ENCODE measurements around the gene CEP55. TPM values are rescaled to one million over a fixed set of nuclear protein-coding genes. Genes with fewer than 3 reads are reported as not detected.

Gene CEP55
- total RNA-seq, 1 donor: 4.7 TPM

DNA sequence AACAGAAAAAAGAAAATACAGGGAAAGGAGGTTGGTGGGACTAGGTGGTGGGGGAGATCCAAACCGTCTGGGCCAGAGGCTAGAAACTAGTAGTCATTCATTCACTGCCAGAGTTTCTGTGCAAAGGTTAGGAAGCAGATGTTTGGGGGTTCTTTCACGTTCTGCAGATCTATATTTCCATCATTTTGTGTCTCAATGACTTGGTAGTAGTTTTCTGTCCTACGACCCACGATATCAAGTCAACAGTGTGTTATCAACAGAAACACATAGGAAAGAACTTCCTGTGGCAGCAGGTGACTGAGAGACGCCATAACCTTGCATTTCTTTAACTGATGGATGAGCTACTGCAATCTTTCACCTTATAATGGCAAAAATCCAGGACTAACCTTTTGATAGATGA, 1.8 kb downstream of the CEP55 start:
- Histone ChIP-seq H3K27ac (ENCODE audit: low read depth, low read length) (no peak overlapping the region), H3K79me2 (ENCODE audit: insufficient read depth, low read length) (peaks cover 52% of the 10 kb centered on the region), H3K4me2 (ENCODE audit: insufficient read depth, low read length) (peak overlapping the region; percentile 42), H3K36me3 (ENCODE audit: insufficient read depth, low read length) (peaks cover 4% of the 10 kb centered on the region), H3K9me3 (ENCODE audit: low read depth, low read length) (no peaks in the 10 kb centered on the region), H3K4me1 (ENCODE audit: insufficient read depth, low read length) (peaks cover 17% of the 10 kb centered on the region), H4K20me1 (ENCODE audit: insufficient read depth, low read length) (no peaks in the 10 kb centered on the region), H3K27me3 (ENCODE audit: insufficient read depth, low read length) (no peaks in the 10 kb centered on the region), H3K4me3 (ENCODE audit: insufficient read depth, low read length) (no peak overlapping the region), H2AFZ (ENCODE audit: low read length) (peak overlapping the region; percentile 77)
- no peak for DNase-seq (ENCODE audit: insufficient read length, low spot score, missing footprints)
- TF ChIP-seq, protein P1, sequence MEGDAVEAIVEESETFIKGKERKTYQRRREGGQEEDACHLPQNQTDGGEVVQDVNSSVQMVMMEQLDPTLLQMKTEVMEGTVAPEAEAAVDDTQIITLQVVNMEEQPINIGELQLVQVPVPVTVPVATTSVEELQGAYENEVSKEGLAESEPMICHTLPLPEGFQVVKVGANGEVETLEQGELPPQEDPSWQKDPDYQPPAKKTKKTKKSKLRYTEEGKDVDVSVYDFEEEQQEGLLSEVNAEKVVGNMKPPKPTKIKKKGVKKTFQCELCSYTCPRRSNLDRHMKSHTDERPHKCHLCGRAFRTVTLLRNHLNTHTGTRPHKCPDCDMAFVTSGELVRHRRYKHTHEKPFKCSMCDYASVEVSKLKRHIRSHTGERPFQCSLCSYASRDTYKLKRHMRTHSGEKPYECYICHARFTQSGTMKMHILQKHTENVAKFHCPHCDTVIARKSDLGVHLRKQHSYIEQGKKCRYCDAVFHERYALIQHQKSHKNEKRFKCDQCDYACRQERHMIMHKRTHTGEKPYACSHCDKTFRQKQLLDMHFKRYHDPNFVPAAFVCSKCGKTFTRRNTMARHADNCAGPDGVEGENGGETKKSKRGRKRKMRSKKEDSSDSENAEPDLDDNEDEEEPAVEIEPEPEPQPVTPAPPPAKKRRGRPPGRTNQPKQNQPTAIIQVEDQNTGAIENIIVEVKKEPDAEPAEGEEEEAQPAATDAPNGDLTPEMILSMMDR (IDR thresholded peaks at IDR 0.05; ENCODE audit: extremely low read depth, low read depth, low read length): no peak

DNA sequence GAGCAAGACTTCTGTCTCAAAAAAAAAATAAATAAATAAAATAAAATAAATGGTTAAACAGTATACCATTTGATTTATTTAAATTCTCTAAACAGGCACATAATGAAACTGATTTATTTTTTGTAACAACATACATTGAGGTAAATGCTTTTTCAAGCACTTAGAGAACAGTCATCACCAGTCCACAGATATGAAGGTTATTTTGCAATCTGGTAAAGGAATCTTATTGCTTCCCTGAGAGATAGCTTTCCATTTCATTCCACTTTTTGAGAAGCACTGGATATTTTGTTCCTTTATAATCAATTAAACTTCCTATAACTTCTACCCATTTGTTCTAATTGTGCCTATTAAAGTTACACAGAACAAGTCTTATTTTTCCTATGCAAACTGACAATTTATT, 5.2 kb downstream of the CEP55 start:
- no peaks in the 10 kb centered on the region for H3K27me3 ChIP-seq (ENCODE audit: insufficient read depth, low read length)

DNA sequence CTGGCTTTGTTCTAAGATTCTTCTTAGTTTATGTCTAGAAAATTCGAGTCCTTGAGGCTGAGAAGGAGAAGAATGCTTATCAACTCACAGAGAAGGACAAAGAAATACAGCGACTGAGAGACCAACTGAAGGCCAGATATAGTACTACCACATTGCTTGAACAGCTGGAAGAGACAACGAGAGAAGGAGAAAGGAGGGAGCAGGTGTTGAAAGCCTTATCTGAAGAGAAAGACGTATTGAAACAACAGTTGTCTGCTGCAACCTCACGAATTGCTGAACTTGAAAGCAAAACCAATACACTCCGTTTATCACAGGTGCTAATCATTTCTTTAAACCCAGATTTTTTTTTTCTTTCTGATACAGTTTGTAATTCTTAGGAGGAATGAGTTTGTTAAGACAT, 6.7 kb downstream of the CEP55 start:
- Histone ChIP-seq H3K27ac (ENCODE audit: low read depth, low read length) (no peak overlapping the region), H3K4me1 (ENCODE audit: insufficient read depth, low read length) (peaks cover 10% of the 10 kb centered on the region), H3K4me3 (ENCODE audit: insufficient read depth, low read length) (no peak overlapping the region), H3K79me2 (ENCODE audit: insufficient read depth, low read length) (peaks cover 38% of the 10 kb centered on the region), H2AFZ (ENCODE audit: low read length) (peak overlapping the region; percentile 43), H3K27me3 (ENCODE audit: insufficient read depth, low read length) (no peaks in the 10 kb centered on the region), H3K36me3 (ENCODE audit: insufficient read depth, low read length) (peaks cover 15% of the 10 kb centered on the region), H3K4me2 (ENCODE audit: insufficient read depth, low read length) (no peak overlapping the region), H4K20me1 (ENCODE audit: insufficient read depth, low read length) (no peaks in the 10 kb centered on the region), H3K9me3 (ENCODE audit: low read depth, low read length) (no peaks in the 10 kb centered on the region)
- TF ChIP-seq, protein P1 (IDR thresholded peaks at IDR 0.05; ENCODE audit: extremely low read depth, low read depth, low read length): no peak
- no peak for DNase-seq (ENCODE audit: insufficient read length, low spot score, missing footprints)

More for the DNA sequence above, 5.2 kb downstream of the CEP55 start:
- TF ChIP-seq, protein P1 (IDR thresholded peaks at IDR 0.05; ENCODE audit: extremely low read depth, low read depth, low read length): no peak
- Histone ChIP-seq H3K79me2 (ENCODE audit: insufficient read depth, low read length) (peaks cover 51% of the 10 kb centered on the region), H3K36me3 (ENCODE audit: insufficient read depth, low read length) (peaks cover 7% of the 10 kb centered on the region), H3K27ac (ENCODE audit: low read depth, low read length) (peak overlapping the region; percentile 32), H3K4me3 (ENCODE audit: insufficient read depth, low read length) (no peak overlapping the region), H3K4me1 (ENCODE audit: insufficient read depth, low read length) (peaks cover 12% of the 10 kb centered on the region), H3K4me2 (ENCODE audit: insufficient read depth, low read length) (peak overlapping the region; percentile 48), H4K20me1 (ENCODE audit: insufficient read depth, low read length) (no peaks in the 10 kb centered on the region), H2AFZ (ENCODE audit: low read length) (peak overlapping the region; percentile 42), H3K9me3 (ENCODE audit: low read depth, low read length) (no peaks in the 10 kb centered on the region)
- DNase-seq (ENCODE audit: insufficient read length, low spot score, missing footprints): no peak

DNA sequence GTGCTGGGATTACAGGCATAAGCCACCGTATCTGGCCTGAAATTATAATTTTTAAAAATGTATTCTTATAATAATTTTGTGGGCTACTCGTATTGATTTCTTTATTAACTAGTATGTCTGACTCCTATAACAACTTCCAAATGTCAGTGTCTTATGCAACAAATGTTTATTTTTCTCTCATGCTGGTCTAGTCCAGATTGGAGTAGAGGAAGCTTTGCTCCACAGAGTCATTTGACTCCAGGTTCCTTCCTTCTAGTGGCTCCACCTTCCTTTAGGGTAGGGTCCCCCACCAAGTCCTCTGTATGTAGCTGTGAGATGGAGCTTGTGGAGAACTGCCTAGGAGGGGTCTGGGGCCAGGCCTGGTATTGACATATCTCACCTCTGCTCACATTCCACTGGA, 8.7 kb downstream of the CEP55 start:
- Histone ChIP-seq H3K9me3 (ENCODE audit: low read depth, low read length) (no peaks in the 10 kb centered on the region), H3K4me2 (ENCODE audit: insufficient read depth, low read length) (no peak overlapping the region), H3K79me2 (ENCODE audit: insufficient read depth, low read length) (peaks cover 18% of the 10 kb centered on the region), H3K4me3 (ENCODE audit: insufficient read depth, low read length) (no peak overlapping the region), H4K20me1 (ENCODE audit: insufficient read depth, low read length) (no peaks in the 10 kb centered on the region), H3K27me3 (ENCODE audit: insufficient read depth, low read length) (no peaks in the 10 kb centered on the region), H2AFZ (ENCODE audit: low read length) (peak overlapping the region; percentile 88), H3K36me3 (ENCODE audit: insufficient read depth, low read length) (peaks cover 19% of the 10 kb centered on the region), H3K27ac (ENCODE audit: low read depth, low read length) (no peak overlapping the region), H3K4me1 (ENCODE audit: insufficient read depth, low read length) (peaks cover 6% of the 10 kb centered on the region)
- no peak for DNase-seq (ENCODE audit: insufficient read length, low spot score, missing footprints)
- TF ChIP-seq, protein P1 (IDR thresholded peaks at IDR 0.05; ENCODE audit: extremely low read depth, low read depth, low read length): no peak
